ENCODE results near the gene TRAPPC3L. TPM values are rescaled to one million over a fixed set of nuclear protein-coding genes. Genes with fewer than 3 reads are reported as not detected.

The TRAPPC3L gene
- polyA plus RNA-seq, 2 of the 4 experiments (the other 2 are of a cell fraction) = not detected

DNA sequence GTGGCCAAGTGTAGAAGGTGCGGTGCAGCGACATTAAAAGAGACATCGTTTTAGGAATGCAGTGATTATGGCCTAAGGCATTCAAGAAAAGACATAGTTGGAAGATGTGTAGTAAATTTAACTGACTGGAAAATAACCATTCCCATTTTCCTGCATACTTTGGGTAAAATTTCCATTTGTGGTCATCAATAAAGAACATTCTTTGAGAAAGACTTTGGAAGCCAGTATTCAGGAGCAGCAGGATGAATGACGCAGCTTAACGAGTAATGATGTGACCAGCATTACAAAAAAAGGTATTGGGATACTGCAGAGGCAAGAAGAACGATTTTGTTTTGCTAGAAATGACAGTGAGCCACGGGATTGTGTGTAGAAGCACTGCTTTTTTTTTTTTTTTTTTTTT, 18.8 kb upstream of the TRAPPC3L start:
- Histone ChIP-seq H3K27ac (no peak overlapping the region), H3K4me2 (no peak overlapping the region), H3K4me1 (peaks cover 4% of the 10 kb centered on the region; the same call in 2 of the 3 replicates), H3K4me3 (no peak overlapping the region), H3K9me3 (no peaks in the 10 kb centered on the region)
- no peak for ATAC-seq
- no peak for DNase-seq (ENCODE audit: low read depth in 1 of 2, low spot score in 1 of 2)
- CTCF ChIA-PET = interaction anchor here (0.8 to 8.1 kb wide), 6 partner anchors 25 to 294 kb away, joined by 3 to 80 read pairs (median 10); no protein-coding TSS in a partner anchor
- POLR2A ChIA-PET = no interaction called here
- no peak for FAIRE-seq
- WGBS (ENCODE audit: missing lambda C conversion rate) = 62% methylated on average over 7 of the region's 7 CpGs
- TF ChIP-seq, protein P1, sequence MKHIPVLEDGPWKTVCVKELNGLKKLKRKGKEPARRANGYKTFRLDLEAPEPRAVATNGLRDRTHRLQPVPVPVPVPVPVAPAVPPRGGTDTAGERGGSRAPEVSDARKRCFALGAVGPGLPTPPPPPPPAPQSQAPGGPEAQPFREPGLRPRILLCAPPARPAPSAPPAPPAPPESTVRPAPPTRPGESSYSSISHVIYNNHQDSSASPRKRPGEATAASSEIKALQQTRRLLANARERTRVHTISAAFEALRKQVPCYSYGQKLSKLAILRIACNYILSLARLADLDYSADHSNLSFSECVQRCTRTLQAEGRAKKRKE (CRISPR knock-in tag; IDR thresholded peaks at IDR 0.05; ENCODE audit: low read depth) = no peak
- TF ChIP-seq HOXB13 (CRISPR knock-in tag; IDR thresholded peaks at IDR 0.05; ENCODE audit: low read depth) = no peak
- TF ChIP-seq, protein P2, sequence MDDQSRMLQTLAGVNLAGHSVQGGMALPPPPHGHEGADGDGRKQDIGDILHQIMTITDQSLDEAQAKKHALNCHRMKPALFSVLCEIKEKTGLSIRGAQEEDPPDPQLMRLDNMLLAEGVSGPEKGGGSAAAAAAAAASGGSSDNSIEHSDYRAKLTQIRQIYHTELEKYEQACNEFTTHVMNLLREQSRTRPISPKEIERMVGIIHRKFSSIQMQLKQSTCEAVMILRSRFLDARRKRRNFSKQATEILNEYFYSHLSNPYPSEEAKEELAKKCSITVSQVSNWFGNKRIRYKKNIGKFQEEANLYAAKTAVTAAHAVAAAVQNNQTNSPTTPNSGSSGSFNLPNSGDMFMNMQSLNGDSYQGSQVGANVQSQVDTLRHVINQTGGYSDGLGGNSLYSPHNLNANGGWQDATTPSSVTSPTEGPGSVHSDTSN (IDR thresholded peaks at IDR 0.05) = no peak
- no peak for TF ChIP-seq MAZ (IDR thresholded peaks at IDR 0.05; ENCODE audit: borderline replicate concordance, low read depth, low read length)
- TF ChIP-seq POLR2AphosphoS2 (conservative IDR thresholded peaks at IDR 0.05; ENCODE audit: low read length) = no peak
- no peak for TF ChIP-seq TP53 (CRISPR knock-in tag; IDR thresholded peaks at IDR 0.05)

DNA sequence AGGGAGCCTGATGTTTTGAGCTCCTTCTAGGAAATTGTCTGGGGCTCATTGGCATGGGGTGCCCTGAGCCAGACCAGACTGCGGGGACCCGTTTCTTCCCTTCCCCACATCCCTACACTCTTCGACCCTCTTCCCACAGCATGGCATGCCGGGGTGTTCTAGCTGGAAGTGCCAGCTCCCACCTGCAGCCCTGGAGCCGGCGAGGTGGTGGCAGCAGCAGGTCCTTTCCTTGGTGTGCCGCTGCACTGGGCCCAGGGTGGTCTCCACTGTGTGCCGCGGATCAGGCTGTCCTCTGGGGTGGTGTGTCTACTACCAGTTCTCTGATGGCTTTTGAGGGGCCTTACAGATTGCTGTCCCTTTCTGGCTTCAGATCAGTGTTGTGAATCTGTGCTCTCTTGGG, 18.3 kb upstream of the TRAPPC3L start:
- WGBS (ENCODE audit: missing lambda C conversion rate) = 74% methylated on average over 8 of the region's 9 CpGs
- Histone ChIP-seq H3K27ac (no peak overlapping the region), H3K4me2 (no peak overlapping the region), H3K4me1 (peaks cover 5% of the 10 kb centered on the region), H3K4me3 (no peak overlapping the region), H3K9me3 (no peaks in the 10 kb centered on the region)
- FAIRE-seq = no peak
- DNase-seq (ENCODE audit: low read depth in 1 of 2, low spot score in 1 of 2) = no peak
- TF ChIP-seq CBX2 (IDR thresholded peaks at IDR 0.05; ENCODE audit: borderline replicate concordance, low read depth) (no peak), HOXB5 (CRISPR knock-in tag; IDR thresholded peaks at IDR 0.05) (no peak), MAZ (IDR thresholded peaks at IDR 0.05; ENCODE audit: borderline replicate concordance, low read depth, low read length) (no peak), HOXB13 (CRISPR knock-in tag; IDR thresholded peaks at IDR 0.05; ENCODE audit: low read depth) (no peak), KDM5A (IDR thresholded peaks at IDR 0.05) (no peak), MYC (IDR thresholded peaks at IDR 0.05; ENCODE audit: borderline replicate concordance, low read length) (no peak), RFX5 (IDR thresholded peaks at IDR 0.05) (no peak), SMC3 (IDR thresholded peaks at IDR 0.05) (no peak), EHF (CRISPR knock-in tag; IDR thresholded peaks at IDR 0.05) (no peak)
- TF ChIP-seq, protein P3, sequence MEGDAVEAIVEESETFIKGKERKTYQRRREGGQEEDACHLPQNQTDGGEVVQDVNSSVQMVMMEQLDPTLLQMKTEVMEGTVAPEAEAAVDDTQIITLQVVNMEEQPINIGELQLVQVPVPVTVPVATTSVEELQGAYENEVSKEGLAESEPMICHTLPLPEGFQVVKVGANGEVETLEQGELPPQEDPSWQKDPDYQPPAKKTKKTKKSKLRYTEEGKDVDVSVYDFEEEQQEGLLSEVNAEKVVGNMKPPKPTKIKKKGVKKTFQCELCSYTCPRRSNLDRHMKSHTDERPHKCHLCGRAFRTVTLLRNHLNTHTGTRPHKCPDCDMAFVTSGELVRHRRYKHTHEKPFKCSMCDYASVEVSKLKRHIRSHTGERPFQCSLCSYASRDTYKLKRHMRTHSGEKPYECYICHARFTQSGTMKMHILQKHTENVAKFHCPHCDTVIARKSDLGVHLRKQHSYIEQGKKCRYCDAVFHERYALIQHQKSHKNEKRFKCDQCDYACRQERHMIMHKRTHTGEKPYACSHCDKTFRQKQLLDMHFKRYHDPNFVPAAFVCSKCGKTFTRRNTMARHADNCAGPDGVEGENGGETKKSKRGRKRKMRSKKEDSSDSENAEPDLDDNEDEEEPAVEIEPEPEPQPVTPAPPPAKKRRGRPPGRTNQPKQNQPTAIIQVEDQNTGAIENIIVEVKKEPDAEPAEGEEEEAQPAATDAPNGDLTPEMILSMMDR (IDR thresholded peaks at IDR 0.05) = no peak
- ATAC-seq = no peak
- ChIA-PET CTCF (interaction anchor here (0.8 to 8.1 kb wide), 6 partner anchors 25 to 347 kb away, joined by 3 to 80 read pairs (median 10); no protein-coding TSS in a partner anchor), POLR2A (interaction anchor here (1.4 kb wide), 1 partner anchor 7 kb away, joined by 4 read pairs; the partner anchor contains the start of gene RWDD1)

DNA sequence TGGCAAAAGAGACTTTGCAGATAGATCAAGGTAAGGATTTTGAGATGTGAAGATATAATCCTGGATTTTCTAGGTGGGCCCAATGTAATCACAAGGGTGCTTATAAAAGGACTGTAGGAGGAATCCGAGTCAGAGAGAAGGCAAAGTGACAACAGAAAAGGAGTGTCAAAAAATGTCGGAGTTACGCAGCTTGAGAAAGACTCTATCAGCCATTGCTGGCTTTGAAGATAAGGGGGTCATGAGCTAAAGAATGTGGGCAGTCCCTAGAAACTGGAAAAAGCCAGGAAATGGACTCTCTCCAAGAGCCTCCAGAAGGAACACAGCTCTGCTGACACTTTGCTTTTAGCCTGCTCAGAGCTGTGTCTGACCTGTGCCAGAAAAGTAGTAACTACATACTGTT, 17.1 kb upstream of the TRAPPC3L start:
- no peak for DNase-seq (ENCODE audit: low read depth in 1 of 2, low spot score in 1 of 2)
- H3K4me1 ChIP-seq = peaks cover 15% of the 10 kb centered on the region
- no peak for ATAC-seq
- no peaks in the 10 kb centered on the region for H3K9me3 ChIP-seq
- no peak overlapping the region for H3K27ac ChIP-seq
- FAIRE-seq = no peak
- ChIA-PET POLR2A (interaction anchor here (1.4 kb wide), 1 partner anchor 9 kb away, joined by 4 read pairs; the partner anchor contains the start of gene RWDD1), CTCF (interaction anchor here (0.6 to 8.1 kb wide), 8 partner anchors 9 to 346 kb away, joined by 3 to 80 read pairs (median 6); partner anchors contain the start of gene RWDD1)
- no peak overlapping the region for H3K4me3 ChIP-seq
- H3K4me2 ChIP-seq = no peak overlapping the region
- 72% methylated on average over 3 of the region's 3 CpGs for WGBS (ENCODE audit: missing lambda C conversion rate)
- TF ChIP-seq MAFK (IDR thresholded peaks at IDR 0.05; ENCODE audit: partially characterized antibody) = no peak
- TF ChIP-seq, protein P4, sequence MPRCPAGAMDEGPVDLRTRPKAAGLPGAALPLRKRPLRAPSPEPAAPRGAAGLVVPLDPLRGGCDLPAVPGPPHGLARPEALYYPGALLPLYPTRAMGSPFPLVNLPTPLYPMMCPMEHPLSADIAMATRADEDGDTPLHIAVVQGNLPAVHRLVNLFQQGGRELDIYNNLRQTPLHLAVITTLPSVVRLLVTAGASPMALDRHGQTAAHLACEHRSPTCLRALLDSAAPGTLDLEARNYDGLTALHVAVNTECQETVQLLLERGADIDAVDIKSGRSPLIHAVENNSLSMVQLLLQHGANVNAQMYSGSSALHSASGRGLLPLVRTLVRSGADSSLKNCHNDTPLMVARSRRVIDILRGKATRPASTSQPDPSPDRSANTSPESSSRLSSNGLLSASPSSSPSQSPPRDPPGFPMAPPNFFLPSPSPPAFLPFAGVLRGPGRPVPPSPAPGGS (IDR thresholded peaks at IDR 0.05) = no peak
- no peak for TF ChIP-seq SMC3 (IDR thresholded peaks at IDR 0.05)
- no peak for TF ChIP-seq MAZ (IDR thresholded peaks at IDR 0.05; ENCODE audit: borderline replicate concordance, low read depth, low read length)
- TF ChIP-seq RNF2 (IDR thresholded peaks at IDR 0.05; ENCODE audit: borderline replicate concordance, low read depth) = no peak
- TF ChIP-seq JUN (IDR thresholded peaks at IDR 0.05) = no peak
- no peak for TF ChIP-seq CEBPB (IDR thresholded peaks at IDR 0.05)
- no peak for TF ChIP-seq RCOR1 (IDR thresholded peaks at IDR 0.05; ENCODE audit: low read depth, low read length)
- TF ChIP-seq FOXS1 (CRISPR knock-in tag; IDR thresholded peaks at IDR 0.05) = no peak
- TF ChIP-seq, protein P5, sequence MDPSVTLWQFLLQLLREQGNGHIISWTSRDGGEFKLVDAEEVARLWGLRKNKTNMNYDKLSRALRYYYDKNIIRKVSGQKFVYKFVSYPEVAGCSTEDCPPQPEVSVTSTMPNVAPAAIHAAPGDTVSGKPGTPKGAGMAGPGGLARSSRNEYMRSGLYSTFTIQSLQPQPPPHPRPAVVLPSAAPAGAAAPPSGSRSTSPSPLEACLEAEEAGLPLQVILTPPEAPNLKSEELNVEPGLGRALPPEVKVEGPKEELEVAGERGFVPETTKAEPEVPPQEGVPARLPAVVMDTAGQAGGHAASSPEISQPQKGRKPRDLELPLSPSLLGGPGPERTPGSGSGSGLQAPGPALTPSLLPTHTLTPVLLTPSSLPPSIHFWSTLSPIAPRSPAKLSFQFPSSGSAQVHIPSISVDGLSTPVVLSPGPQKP (IDR thresholded peaks at IDR 0.05; ENCODE audit: low read depth, low read length) = no peak
- no peak for TF ChIP-seq RFX5 (IDR thresholded peaks at IDR 0.05)
- no peak for TF ChIP-seq CHD4 (IDR thresholded peaks at IDR 0.05; ENCODE audit: borderline replicate concordance)
- no peak for TF ChIP-seq MYC (IDR thresholded peaks at IDR 0.05; ENCODE audit: borderline replicate concordance, low read length)
- no peak for TF ChIP-seq KDM5A (IDR thresholded peaks at IDR 0.05)
- TF ChIP-seq, protein P1 (CRISPR knock-in tag; IDR thresholded peaks at IDR 0.05; ENCODE audit: low read depth) = no peak
- TF ChIP-seq TFCP2L1 (CRISPR knock-in tag; IDR thresholded peaks at IDR 0.05) = no peak
- TF ChIP-seq HOXB5 (CRISPR knock-in tag; IDR thresholded peaks at IDR 0.05) = no peak
- TF ChIP-seq EHMT2 (IDR thresholded peaks at IDR 0.05; ENCODE audit: low read depth) = no peak

All from A549 (cell line).